Osteocyte (in vitro differentiated cells): ENCODE results near the gene WDR76. TPM values are rescaled to one million over a fixed set of nuclear protein-coding genes. Genes with fewer than 3 reads are reported as not detected.

Experiments
- DNase-seq: peaks from one replicate; pipeline ENCODE4 v3.0.0; 2021; ENCODE audit warnings: mixed read lengths; ENCODE audit not compliant: unreplicated experiment; ENCODE audit errors: extremely low spot score
- H3K27ac Mint-ChIP-seq: one replicate; pipeline ENCODE4 v1.8.0; 2021; ENCODE audit warnings: mild to moderate bottlenecking, mixed read lengths; ENCODE audit not compliant: unreplicated experiment
- H3K27me3 Mint-ChIP-seq: one replicate; pipeline ENCODE4 v1.8.0; 2021; ENCODE audit warnings: mixed read lengths; ENCODE audit not compliant: unreplicated experiment
- H3K36me3 Mint-ChIP-seq: one replicate; pipeline ENCODE4 v1.8.0; 2021; ENCODE audit warnings: mixed read lengths; ENCODE audit not compliant: unreplicated experiment
- H3K4me1 Mint-ChIP-seq: one replicate; pipeline ENCODE4 v1.8.0; 2021; ENCODE audit warnings: mixed read lengths; ENCODE audit not compliant: unreplicated experiment
- H3K4me3 Mint-ChIP-seq: one replicate; pipeline ENCODE4 v1.8.0; 2021; ENCODE audit warnings: mild to moderate bottlenecking, moderate library complexity, mixed read lengths; ENCODE audit not compliant: unreplicated experiment
- H3K9me3 Mint-ChIP-seq: one replicate; pipeline ENCODE4 v1.8.0; 2021; ENCODE audit warnings: mixed read lengths; ENCODE audit not compliant: unreplicated experiment
- CTCF ChIP-seq: fragments of 200-600 bp; sonication (generic); IDR thresholded peaks from 2 replicates; pipeline ENCODE4 v1.5.0; 2021; ENCODE audit warnings: antibody characterized with exemption, mild to moderate bottlenecking, moderate library complexity
- total RNA-seq: library from RNA; stranded (reverse); gene quantifications from 2 replicates; pipeline ENCODE4 v1.2.1, GENCODE V29; 2021

The WDR76 gene
- total RNA-seq, 1 donor from 2014 or later, result 6.0 TPM

- H3K9me3 Mint-ChIP-seq, result no peaks in the 10 kb centered on the region
- H3K36me3 Mint-ChIP-seq, result no peaks in the 10 kb centered on the region
- no peak overlapping the region for H3K27ac Mint-ChIP-seq
- peaks cover 2% of the 10 kb centered on the region for H3K4me1 Mint-ChIP-seq
- H3K4me3 Mint-ChIP-seq, result no peak overlapping the region
- H3K27me3 Mint-ChIP-seq, result no peaks in the 10 kb centered on the region
- TF ChIP-seq CTCF, result no peak
- DNase-seq, result no peak
These were observed 79.0 kb downstream of the WDR76 start for GRCh38 chr15:43905755-43906154.

DNA sequence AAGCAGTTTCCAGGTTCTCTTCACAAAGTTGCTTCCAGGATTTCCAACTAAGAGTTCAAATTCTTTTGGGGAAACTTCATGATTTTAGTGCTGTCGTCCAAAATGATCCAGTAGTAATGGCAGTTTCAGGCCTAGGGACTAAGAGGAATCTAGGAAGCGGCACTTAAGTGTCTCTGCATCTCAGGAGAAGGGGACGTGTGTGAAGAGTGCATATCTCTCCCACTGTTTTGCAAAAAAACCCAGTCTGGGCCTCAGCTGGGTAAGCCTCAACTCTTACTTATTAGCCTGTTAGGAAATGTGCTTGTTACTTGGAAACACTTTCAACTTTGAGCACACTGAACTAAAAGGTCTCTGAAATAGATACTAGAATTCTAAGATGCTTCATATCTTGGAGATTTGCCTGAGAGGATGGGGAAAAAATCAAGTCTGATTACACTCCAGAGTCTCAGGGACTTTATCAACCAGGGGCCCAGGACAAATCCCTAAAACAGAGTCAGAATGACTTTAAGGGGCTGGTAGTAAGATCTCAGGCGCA, 81.8 kb downstream of the WDR76 start:
- peaks cover 30% of the 10 kb centered on the region for H3K4me1 Mint-ChIP-seq
- TF ChIP-seq CTCF, result no peak
- no peak overlapping the region for H3K4me3 Mint-ChIP-seq

DNA sequence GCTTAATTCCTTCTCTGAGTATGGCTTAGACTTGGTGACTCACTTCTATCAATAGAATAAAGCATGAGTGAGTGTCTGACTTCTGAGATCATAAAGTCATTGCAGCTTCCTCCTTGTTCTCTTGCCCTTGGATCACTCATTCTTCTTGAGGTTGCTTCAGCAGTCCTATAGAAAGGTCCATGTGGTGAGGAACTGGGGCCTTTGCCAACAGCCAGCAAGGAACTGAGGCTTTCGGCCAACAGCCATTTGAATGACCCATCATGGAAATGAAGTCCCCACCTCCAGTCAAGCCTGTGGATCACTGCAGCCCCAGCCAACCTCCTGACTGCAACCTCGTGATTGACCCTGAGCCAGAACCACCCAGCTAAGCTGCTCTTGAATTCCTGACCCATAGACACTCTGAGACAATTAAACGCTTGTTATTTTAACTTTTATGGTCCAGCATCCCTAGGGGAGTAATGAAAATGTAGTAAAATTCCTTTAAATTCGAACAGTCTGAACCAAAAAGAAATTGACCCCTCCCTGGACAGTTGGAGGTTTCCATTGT, 84.5 kb downstream of the WDR76 start:
- no peak for DNase-seq
- Mint-ChIP-seq H3K9me3 (no peaks in the 10 kb centered on the region), H3K4me3 (no peak overlapping the region), H3K27ac (peak overlapping the region; percentile 75), H3K27me3 (no peaks in the 10 kb centered on the region), H3K4me1 (peaks cover 34% of the 10 kb centered on the region), H3K36me3 (no peaks in the 10 kb centered on the region)
- no peak for TF ChIP-seq CTCF

More for the DNA sequence above, 81.8 kb downstream of the WDR76 start:
- Mint-ChIP-seq H3K9me3 (no peaks in the 10 kb centered on the region), H3K27me3 (no peaks in the 10 kb centered on the region), H3K27ac (no peak overlapping the region), H3K36me3 (no peaks in the 10 kb centered on the region)
- no peak for DNase-seq

DNA sequence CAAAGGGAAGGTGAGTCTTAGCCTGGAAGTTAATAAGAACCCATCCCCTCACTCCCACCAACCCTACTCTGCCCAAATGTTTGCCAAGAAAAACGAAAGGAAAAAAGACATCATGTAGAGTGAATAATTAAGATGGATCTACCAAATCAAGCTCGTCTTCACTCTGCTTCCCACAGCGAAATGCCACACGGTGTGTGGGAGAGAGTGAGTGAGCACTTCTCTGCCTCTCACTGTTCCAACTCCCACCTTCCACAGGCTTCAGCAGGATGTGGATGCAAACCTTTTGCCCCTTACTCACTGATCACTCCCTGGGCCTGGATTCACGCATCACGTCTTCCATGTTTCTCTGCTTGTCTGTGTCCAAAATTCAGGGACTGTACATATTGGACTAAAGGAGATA, 85.4 kb downstream of the WDR76 start:
- Mint-ChIP-seq H3K27me3 (no peaks in the 10 kb centered on the region), H3K4me3 (no peak overlapping the region), H3K27ac (peak overlapping the region; percentile 75), H3K36me3 (no peaks in the 10 kb centered on the region), H3K9me3 (no peaks in the 10 kb centered on the region), H3K4me1 (peaks cover 34% of the 10 kb centered on the region)
- no peak for TF ChIP-seq CTCF
- no peak for DNase-seq

DNA sequence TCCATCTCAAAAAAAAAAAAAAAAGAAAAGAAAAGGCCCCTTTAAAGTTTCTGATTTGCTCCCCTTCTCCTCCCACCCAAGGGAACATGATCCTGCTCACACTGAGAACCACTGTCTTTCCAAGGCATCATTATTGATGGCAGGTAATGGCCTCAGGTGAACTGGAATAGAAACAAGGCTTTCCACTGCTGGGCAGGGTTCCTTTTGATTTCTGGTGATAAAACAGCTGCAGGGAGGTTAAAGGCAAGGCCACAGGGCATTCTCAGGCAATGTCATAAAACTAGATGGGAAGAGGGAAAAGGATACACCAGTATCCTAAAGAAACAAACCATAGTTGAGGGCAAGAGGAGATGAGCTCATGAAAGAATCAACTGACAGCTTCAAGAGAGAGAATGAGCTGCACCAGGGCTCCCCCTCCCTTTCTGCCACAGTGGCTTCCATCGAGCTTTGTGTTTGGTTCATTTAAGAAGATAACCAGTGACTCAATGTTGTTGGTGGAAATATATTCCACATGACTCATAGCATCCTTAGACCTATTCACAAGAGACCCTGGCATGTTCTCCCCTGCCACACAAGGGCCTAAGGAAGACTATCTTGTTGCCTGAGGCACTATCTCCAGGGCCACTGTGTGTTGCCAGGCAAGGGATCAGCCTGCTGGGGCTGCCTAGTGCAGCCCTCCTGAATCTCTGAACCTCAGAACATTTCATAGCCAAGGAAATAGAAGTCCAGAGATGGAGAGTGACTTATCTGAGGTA, 86.4 kb downstream of the WDR76 start:
- DNase-seq, result no peak
- Mint-ChIP-seq H3K4me3 (no peak overlapping the region), H3K27me3 (no peaks in the 10 kb centered on the region), H3K36me3 (no peaks in the 10 kb centered on the region), H3K9me3 (no peaks in the 10 kb centered on the region), H3K4me1 (peaks cover 34% of the 10 kb centered on the region), H3K27ac (peak overlapping the region; percentile 75)
- no peak for TF ChIP-seq CTCF
